H9 (cell line): ENCODE data around the gene SRC. TPM values are rescaled to one million over a fixed set of nuclear protein-coding genes. Genes with fewer than 3 reads are reported as not detected.

Experiments
- DNase-seq: peaks from one replicate; pipeline ENCODE4 v3.0.0-alpha.2; 2017
- H2AFZ ChIP-seq: one replicate; pipeline ENCODE4 v1.6.1; 2013; ENCODE audit warnings: mild to moderate bottlenecking, low read length, control low read depth, moderate library complexity
- H2AK5ac ChIP-seq: 2 replicates; pipeline ENCODE4 v1.6.1; 2013; ENCODE audit warnings: low read length, control low read depth, mixed read lengths; ENCODE audit not compliant: insufficient read length
- H2BK120ac ChIP-seq: one replicate; pipeline ENCODE4 v1.6.1; 2013; ENCODE audit warnings: low read depth, mild to moderate bottlenecking, low read length, control low read depth, inconsistent platforms; ENCODE audit not compliant: poor library complexity, severe bottlenecking
- H2BK12ac ChIP-seq: 2 replicates; pipeline ENCODE4 v1.6.1; 2013; ENCODE audit warnings: low read length, control low read depth, mixed read lengths, low read depth; ENCODE audit not compliant: insufficient read length
- H2BK15ac ChIP-seq: 2 replicates; pipeline ENCODE4 v1.6.1; 2013; ENCODE audit warnings: low read depth, low read length, control low read depth
- H2BK20ac ChIP-seq: one replicate; pipeline ENCODE4 v1.6.1; 2013; ENCODE audit warnings: low read depth, mild to moderate bottlenecking, low read length, control low read depth, inconsistent platforms; ENCODE audit not compliant: poor library complexity, severe bottlenecking
- H2BK5ac ChIP-seq: 2 replicates; pipeline ENCODE4 v1.6.1; 2013; ENCODE audit warnings: low read length, control low read depth, mixed read lengths; ENCODE audit not compliant: insufficient read length
- H3K14ac ChIP-seq: 2 replicates; pipeline ENCODE4 v1.6.1; 2013; ENCODE audit warnings: low read length, control low read depth; ENCODE audit not compliant: insufficient read depth
- H3K18ac ChIP-seq: 2 replicates; pipeline ENCODE4 v1.6.1; 2013; ENCODE audit warnings: low read depth, mild to moderate bottlenecking, mixed read lengths, low read length, control low read depth; ENCODE audit not compliant: insufficient read length
- H3K23ac ChIP-seq: 2 replicates; pipeline ENCODE4 v1.6.1; 2013; ENCODE audit warnings: low read length, control low read depth, mixed read lengths, low read depth; ENCODE audit not compliant: insufficient read length
- H3K23me2 ChIP-seq: 2 replicates; pipeline ENCODE4 v1.6.1; 2013; ENCODE audit warnings: low read depth, mild to moderate bottlenecking, mixed read lengths, low read length, control low read depth; ENCODE audit not compliant: insufficient read length, poor library complexity, severe bottlenecking
- H3K27ac ChIP-seq: 2 replicates; pipeline ENCODE4 v1.5.1; 2013; ENCODE audit warnings: low read length, control low read depth, mixed read lengths, low read depth; ENCODE audit not compliant: insufficient read length
- H3K27me3 ChIP-seq: 2 replicates; pipeline ENCODE4 v1.6.1; 2013; ENCODE audit warnings: low read length, control low read depth, inconsistent platforms; ENCODE audit not compliant: insufficient read depth
- H3K4ac ChIP-seq: 2 replicates; pipeline ENCODE4 v1.6.1; 2013; ENCODE audit warnings: low read depth, mild to moderate bottlenecking, control low read depth, inconsistent platforms, low read length, moderate library complexity
- H3K4me1 ChIP-seq: 2 replicates; pipeline ENCODE4 v1.6.1; 2013; ENCODE audit warnings: low read length, control low read depth, inconsistent platforms; ENCODE audit not compliant: insufficient read depth
- H3K4me2 ChIP-seq: 2 replicates; pipeline ENCODE4 v1.6.1; 2013; ENCODE audit warnings: low read length, control low read depth, mixed read lengths; ENCODE audit not compliant: insufficient read length, insufficient read depth
- H3K56ac ChIP-seq: 2 replicates; pipeline ENCODE4 v1.6.1; 2013; ENCODE audit warnings: low read depth, mild to moderate bottlenecking, mixed read lengths, low read length, control low read depth; ENCODE audit not compliant: insufficient read length
- H3K79me1 ChIP-seq: 2 replicates; pipeline ENCODE4 v1.6.1; 2013; ENCODE audit warnings: low read depth, mild to moderate bottlenecking, moderate library complexity, low read length, control low read depth, inconsistent platforms; ENCODE audit not compliant: insufficient read depth, poor library complexity, severe bottlenecking
- H3K79me2 ChIP-seq: 2 replicates; pipeline ENCODE4 v1.6.1; 2013; ENCODE audit warnings: low read length, control low read depth, inconsistent platforms; ENCODE audit not compliant: insufficient read depth
- H3K9ac ChIP-seq: 2 replicates; pipeline ENCODE4 v1.6.1; 2013; ENCODE audit warnings: low read length, control low read depth, mixed read lengths; ENCODE audit not compliant: insufficient read length; ENCODE audit errors: extremely low read depth
- H3K9me3 ChIP-seq: one replicate; pipeline ENCODE4 v1.6.1; 2013; ENCODE audit warnings: low read depth, low read length, inconsistent platforms; ENCODE audit not compliant: control insufficient read depth
- H3T11ph ChIP-seq: one replicate; pipeline ENCODE4 v1.6.1; 2013; ENCODE audit warnings: mild to moderate bottlenecking, low read length, control low read depth, inconsistent platforms
- H4K20me1 ChIP-seq: one replicate; pipeline ENCODE4 v1.6.1; 2013; ENCODE audit not compliant: control insufficient read depth, insufficient read length, insufficient read depth
- H4K5ac ChIP-seq: 2 replicates; pipeline ENCODE4 v1.6.1; 2013; ENCODE audit warnings: low read depth, mild to moderate bottlenecking, mixed read lengths, low read length, control low read depth; ENCODE audit not compliant: insufficient read length
- H4K8ac ChIP-seq: replicated peaks from 2 replicates; pipeline ENCODE4 v1.6.1; 2013; ENCODE audit warnings: low read length, control low read depth, mixed read lengths, low read depth; ENCODE audit not compliant: insufficient read length
- H4K91ac ChIP-seq: 2 replicates; pipeline ENCODE4 v1.6.1; 2013; ENCODE audit warnings: low read depth, mild to moderate bottlenecking, moderate library complexity, mixed read lengths, low read length, control low read depth; ENCODE audit not compliant: insufficient read length
- H3K27ac Mint-ChIP-seq, 3 experiments: 2 replicates in 2 of 3; 3 replicates in 1 of 3; pipeline ENCODE4 v1.8.0; 2020 to 2021; ENCODE audit warnings: mixed read lengths in 3 of 3, mild to moderate bottlenecking in 1 of 3, moderate library complexity in 1 of 3
- H3K27me3 Mint-ChIP-seq: 2 replicates; pipeline ENCODE4 v1.8.0; 2021; ENCODE audit warnings: low read depth, mild to moderate bottlenecking, moderate library complexity, mixed read lengths
- H3K36me3 Mint-ChIP-seq, 3 experiments: 2 replicates in 2 of 3; 3 replicates in 1 of 3; pipeline ENCODE4 v1.8.0; 2020 to 2021; ENCODE audit warnings: low read depth in 3 of 3, mixed read lengths in 3 of 3; ENCODE audit not compliant: insufficient read depth in 1 of 3
- H3K4me1 Mint-ChIP-seq, 2 experiments: 2 replicates each; pipeline ENCODE4 v1.8.0; 2020; ENCODE audit warnings: mixed read lengths in 2 of 2
- H3K4me3 Mint-ChIP-seq, 2 experiments: 2 replicates in 1 of 2; 3 replicates in 1 of 2; pipeline ENCODE4 v1.8.0; 2020 to 2021; ENCODE audit warnings: mild to moderate bottlenecking in 2 of 2, mixed read lengths in 2 of 2, moderate library complexity in 1 of 2
- H3K9me3 Mint-ChIP-seq, 2 experiments: 2 replicates in 1 of 2; 3 replicates in 1 of 2; pipeline ENCODE4 v1.8.0; 2020; ENCODE audit warnings: mild to moderate bottlenecking in 2 of 2, mixed read lengths in 2 of 2, moderate library complexity in 1 of 2
- CTCF ChIP-seq: fragments of 200-600 bp; sonication (generic); conservative IDR thresholded peaks from 3 replicates; pipeline ENCODE4 v1.8.0; 2021; ENCODE audit warnings: antibody characterized with exemption, mild to moderate bottlenecking
- WGBS: extraction: QIAGEN DNeasy Blood & Tissue Kit; methylation state at CpG from one replicate; pipeline ENCODE4 v1.1.7; 2013; ENCODE audit warnings: missing lambda C conversion rate, low lambda C conversion rate, mixed read lengths; ENCODE audit not compliant: insufficient read length; ENCODE audit errors: extremely low coverage; 5-methylcytosine and 5-hydroxymethylcytosine counted together
- total RNA-seq: library from RNA; stranded (reverse); gene quantifications from 2 replicates; pipeline ENCODE4 v1.2.1, GENCODE V29; 2021

The SRC gene
- total RNA-seq, 1 experiment from 2014 or later: 44.5 TPM

- no peak overlapping the region for H3K27ac ChIP-seq
- H2BK120ac ChIP-seq: no peak overlapping the region
- H4K8ac ChIP-seq: no peak overlapping the region
- H4K20me1 ChIP-seq: no peaks in the 10 kb centered on the region
- Mint-ChIP-seq H3K9me3 (no peaks in the 10 kb centered on the region), H3K27ac (no peak overlapping the region), H3K27me3 (no peaks in the 10 kb centered on the region), H3K36me3 (peaks cover 17 to 50% (median 33%) of the 10 kb centered on the region in 3 experiments), H3K4me3 (no peak overlapping the region), H3K4me1 (peaks cover 10 to 15% of the 10 kb centered on the region in 2 experiments)
- H2AFZ ChIP-seq: no peak overlapping the region
- no peaks in the 10 kb centered on the region for H3K23me2 ChIP-seq
- no peak for DNase-seq
- H2BK5ac ChIP-seq: no peak overlapping the region
- no peak overlapping the region for H2AK5ac ChIP-seq
- H2BK12ac ChIP-seq: no peak overlapping the region
- H3K27me3 ChIP-seq: no peaks in the 10 kb centered on the region
- H3K9ac ChIP-seq: no peak overlapping the region
- H3K56ac ChIP-seq: no peak overlapping the region
- no peak overlapping the region for H3K4ac ChIP-seq
- H3T11ph ChIP-seq: no peak overlapping the region
- no peak overlapping the region for H3K23ac ChIP-seq
- no peaks in the 10 kb centered on the region for H3K79me1 ChIP-seq
- no peak overlapping the region for H3K4me2 ChIP-seq
- no peak overlapping the region for H3K14ac ChIP-seq
- no CpG with 5 or more reads among the region's 9 CpGs for WGBS
- H3K79me2 ChIP-seq: no peaks in the 10 kb centered on the region
- H3K4me1 ChIP-seq: no peaks in the 10 kb centered on the region
- no peak overlapping the region for H3K18ac ChIP-seq
- H2BK20ac ChIP-seq: no peak overlapping the region
- no peak overlapping the region for H4K5ac ChIP-seq
- no peak overlapping the region for H2BK15ac ChIP-seq
- no peaks in the 10 kb centered on the region for H3K9me3 ChIP-seq
- H4K91ac ChIP-seq: no peak overlapping the region
- no peak for TF ChIP-seq CTCF
Measured at GRCh38 chr20:37301120-37301519, 44.8 kb upstream of the SRC start.
